ENCODE results near the gene AFF3. TPM values are rescaled to one million over a fixed set of nuclear protein-coding genes. Genes with fewer than 3 reads are reported as not detected.

The AFF3 gene
- total RNA-seq, 1 experiment from 2014 or later = 0.42 TPM

DNA sequence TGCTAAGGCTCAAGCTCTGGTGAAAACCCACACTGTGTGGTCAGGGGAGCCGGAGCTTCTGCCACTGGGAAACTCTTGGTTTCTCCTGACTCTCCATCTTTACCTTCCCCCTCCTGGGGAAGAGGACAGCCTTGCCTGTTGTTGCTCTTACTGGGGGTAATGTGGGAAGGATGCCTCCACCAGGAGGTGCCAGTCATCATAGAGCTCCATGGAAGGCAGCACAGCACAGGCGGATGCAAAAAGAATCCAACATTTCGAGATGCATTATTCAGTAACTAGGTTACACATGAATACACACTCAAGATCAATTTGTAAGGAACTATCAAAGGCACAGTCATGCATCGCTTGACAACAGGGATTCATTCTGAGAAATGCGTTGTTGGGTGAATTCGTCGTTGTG is 322.6 kb downstream of the AFF3 start:
- no TSS peak for BruUV-seq (replicated peaks)
- peaks cover 9% of the 10 kb centered on the region for H3K4me1 Mint-ChIP-seq (ENCODE audit: insufficient read depth, unreplicated experiment)
- no peaks in the 10 kb centered on the region for H3K36me3 Mint-ChIP-seq (ENCODE audit: insufficient read depth, unreplicated experiment)
- no peaks in the 10 kb centered on the region for H3K9me3 Mint-ChIP-seq (ENCODE audit: unreplicated experiment)
- ChIA-PET CTCF (interaction anchor here (0.6 to 4.1 kb wide), 15 partner anchors 22 to 471 kb away, joined by 3 to 52 read pairs (median 4); no protein-coding TSS in a partner anchor), POLR2A (no interaction called here)
- H3K4me3 Mint-ChIP-seq (ENCODE audit: unreplicated experiment) = no peak overlapping the region
- peaks cover 9% of the 10 kb centered on the region for H3K27me3 Mint-ChIP-seq (ENCODE audit: insufficient read depth, unreplicated experiment)
- TF ChIP-seq, protein P1, sequence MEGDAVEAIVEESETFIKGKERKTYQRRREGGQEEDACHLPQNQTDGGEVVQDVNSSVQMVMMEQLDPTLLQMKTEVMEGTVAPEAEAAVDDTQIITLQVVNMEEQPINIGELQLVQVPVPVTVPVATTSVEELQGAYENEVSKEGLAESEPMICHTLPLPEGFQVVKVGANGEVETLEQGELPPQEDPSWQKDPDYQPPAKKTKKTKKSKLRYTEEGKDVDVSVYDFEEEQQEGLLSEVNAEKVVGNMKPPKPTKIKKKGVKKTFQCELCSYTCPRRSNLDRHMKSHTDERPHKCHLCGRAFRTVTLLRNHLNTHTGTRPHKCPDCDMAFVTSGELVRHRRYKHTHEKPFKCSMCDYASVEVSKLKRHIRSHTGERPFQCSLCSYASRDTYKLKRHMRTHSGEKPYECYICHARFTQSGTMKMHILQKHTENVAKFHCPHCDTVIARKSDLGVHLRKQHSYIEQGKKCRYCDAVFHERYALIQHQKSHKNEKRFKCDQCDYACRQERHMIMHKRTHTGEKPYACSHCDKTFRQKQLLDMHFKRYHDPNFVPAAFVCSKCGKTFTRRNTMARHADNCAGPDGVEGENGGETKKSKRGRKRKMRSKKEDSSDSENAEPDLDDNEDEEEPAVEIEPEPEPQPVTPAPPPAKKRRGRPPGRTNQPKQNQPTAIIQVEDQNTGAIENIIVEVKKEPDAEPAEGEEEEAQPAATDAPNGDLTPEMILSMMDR (IDR thresholded peaks at IDR 0.05; ENCODE audit: unreplicated experiment) = no peak
- no peak overlapping the region for H3K27ac Mint-ChIP-seq (ENCODE audit: low read depth, unreplicated experiment)
- DNase-seq (ENCODE audit: unreplicated experiment) = no peak
- intact Hi-C loops (cut with micrococcal nuclease) = loop anchor here (1.0 to 10.0 kb wide), 4 partner anchors 260 to 555 kb away; no protein-coding TSS in a partner anchor

DNA sequence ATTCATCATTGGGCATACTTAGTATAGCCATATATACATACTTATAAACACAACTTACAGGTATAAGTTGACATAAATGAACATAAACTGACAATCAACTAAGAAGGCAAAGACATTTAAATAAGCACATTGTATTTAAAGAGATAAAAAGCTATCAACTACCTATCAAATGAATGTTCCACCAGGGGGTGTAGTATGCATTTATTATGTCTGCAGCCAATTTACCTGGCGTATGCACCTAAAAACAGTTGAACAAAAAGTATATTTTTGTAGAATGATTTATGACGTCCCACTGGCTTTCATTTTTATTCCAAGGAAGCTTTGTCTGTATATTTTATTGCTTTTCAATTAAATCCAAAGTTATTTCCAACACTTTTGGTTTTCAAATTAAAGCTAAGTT is 323.5 kb downstream of the AFF3 start:
- Mint-ChIP-seq H3K4me1 (ENCODE audit: insufficient read depth, unreplicated experiment) (peaks cover 4% of the 10 kb centered on the region), H3K9me3 (ENCODE audit: unreplicated experiment) (no peaks in the 10 kb centered on the region), H3K4me3 (ENCODE audit: unreplicated experiment) (no peak overlapping the region), H3K27ac (ENCODE audit: low read depth, unreplicated experiment) (no peak overlapping the region), H3K36me3 (ENCODE audit: insufficient read depth, unreplicated experiment) (no peaks in the 10 kb centered on the region), H3K27me3 (ENCODE audit: insufficient read depth, unreplicated experiment) (peaks cover 9% of the 10 kb centered on the region)
- TF ChIP-seq, protein P1 (IDR thresholded peaks at IDR 0.05; ENCODE audit: unreplicated experiment) = peak; percentile 55
- ChIA-PET POLR2A (interaction anchor here (1.2 kb wide), 1 partner anchor 424 kb away, joined by 3 read pairs; no protein-coding TSS in a partner anchor), CTCF (interaction anchor here (0.6 to 4.1 kb wide), 18 partner anchors 23 to 808 kb away, joined by 3 to 52 read pairs (median 4); no protein-coding TSS in a partner anchor)
- no TSS peak for BruUV-seq (replicated peaks)
- DNase-seq (ENCODE audit: unreplicated experiment) = peak; percentile 46
- intact Hi-C loops (cut with micrococcal nuclease) = loop anchor here (1.0 to 10.0 kb wide), 4 partner anchors 260 to 556 kb away; no protein-coding TSS in a partner anchor

DNA sequence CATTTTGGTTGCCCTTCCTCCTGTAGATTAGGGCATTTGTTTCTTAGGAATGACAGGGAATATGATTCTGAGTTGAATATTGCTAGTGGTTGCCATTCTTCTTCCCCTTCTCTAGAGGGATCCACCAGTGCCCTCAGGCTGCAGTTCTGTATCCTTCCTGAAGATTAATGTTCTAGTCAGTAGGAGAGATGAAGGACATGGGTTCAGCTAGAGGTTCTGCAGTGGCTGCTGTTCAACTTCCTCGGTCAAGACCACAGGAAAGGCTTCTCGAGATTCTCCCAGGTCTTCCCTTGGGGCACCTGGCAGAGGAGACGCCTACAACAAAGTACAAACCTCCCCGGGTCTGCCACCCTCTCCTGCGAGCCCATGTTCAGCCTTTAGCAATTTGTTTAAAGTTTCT is 325.5 kb downstream of the AFF3 start:
- Mint-ChIP-seq H3K27ac (ENCODE audit: low read depth, unreplicated experiment) (no peak overlapping the region), H3K4me3 (ENCODE audit: unreplicated experiment) (no peak overlapping the region), H3K36me3 (ENCODE audit: insufficient read depth, unreplicated experiment) (no peaks in the 10 kb centered on the region), H3K4me1 (ENCODE audit: insufficient read depth, unreplicated experiment) (peaks cover 8% of the 10 kb centered on the region), H3K27me3 (ENCODE audit: insufficient read depth, unreplicated experiment) (peaks cover 9% of the 10 kb centered on the region), H3K9me3 (ENCODE audit: unreplicated experiment) (no peaks in the 10 kb centered on the region)
- ChIA-PET CTCF (interaction anchor here (0.6 to 1.4 kb wide), 4 partner anchors 127 to 425 kb away, joined by 3 to 5 read pairs (median 4); no protein-coding TSS in a partner anchor), POLR2A (no interaction called here)
- BruUV-seq (replicated peaks) = no TSS peak
- TF ChIP-seq, protein P1 (IDR thresholded peaks at IDR 0.05; ENCODE audit: unreplicated experiment) = no peak
- no peak for DNase-seq (ENCODE audit: unreplicated experiment)
- intact Hi-C loops (cut with micrococcal nuclease) = loop anchor here (10.0 kb wide), 1 partner anchor 558 kb away; no protein-coding TSS in a partner anchor

DNA sequence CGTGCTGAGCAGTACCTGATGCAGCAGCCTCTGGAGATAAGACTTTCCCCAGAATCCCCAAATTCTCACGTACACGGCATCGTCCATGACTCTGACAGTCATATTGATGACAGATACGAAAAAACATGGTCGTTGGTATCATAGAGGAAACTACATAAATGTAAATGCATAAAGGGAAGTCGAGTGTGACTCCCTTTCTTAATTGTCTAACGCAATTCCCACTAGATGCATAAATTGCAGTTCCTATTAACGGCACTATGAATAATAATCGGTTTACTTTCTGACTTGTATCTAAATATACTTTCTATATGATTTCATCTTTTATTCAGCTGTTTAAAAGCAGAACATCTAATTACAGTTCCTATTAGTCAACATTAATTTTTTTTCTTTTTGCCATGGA is 330.0 kb downstream of the AFF3 start:
- ChIA-PET POLR2A (interaction anchor here (0.7 kb wide), 1 partner anchor 18 kb away, joined by 3 read pairs; no protein-coding TSS in a partner anchor), CTCF (interaction anchor here (1.2 to 2.4 kb wide), 2 partner anchors 20 to 450 kb away, joined by 3 to 11 read pairs; no protein-coding TSS in a partner anchor)
- Mint-ChIP-seq H3K4me3 (ENCODE audit: unreplicated experiment) (no peak overlapping the region), H3K27ac (ENCODE audit: low read depth, unreplicated experiment) (no peak overlapping the region), H3K27me3 (ENCODE audit: insufficient read depth, unreplicated experiment) (peaks cover 6% of the 10 kb centered on the region), H3K36me3 (ENCODE audit: insufficient read depth, unreplicated experiment) (no peaks in the 10 kb centered on the region), H3K9me3 (ENCODE audit: unreplicated experiment) (no peaks in the 10 kb centered on the region), H3K4me1 (ENCODE audit: insufficient read depth, unreplicated experiment) (peaks cover 30% of the 10 kb centered on the region)
- intact Hi-C loops (cut with micrococcal nuclease) = loop anchor here (10.0 kb wide), 1 partner anchor 562 kb away; no protein-coding TSS in a partner anchor
- no TSS peak for BruUV-seq (replicated peaks)
- TF ChIP-seq, protein P1 (IDR thresholded peaks at IDR 0.05; ENCODE audit: unreplicated experiment) = no peak
- no peak for DNase-seq (ENCODE audit: unreplicated experiment)
